BLaER1 treated with 17β-estradiol and CSF1 and Interleukin-3, amounts not matched to agents 10 nM and 100 nM (cell line): ENCODE measurements around the gene KLHDC7B.
A peak's percentile ranks its signal among the peaks of the same experiment; 100 is the strongest.

Experiments
- H3K27ac ChIP-seq, 11 experiments: shearing (Covaris generic); formaldehyde crosslinking; 2 replicates each; pipeline ENCODE4 v1.8.1; 2022
- H3K27me3 ChIP-seq, 11 experiments: shearing (Covaris generic); formaldehyde crosslinking; 2 replicates each; pipeline ENCODE4 v1.8.1; 2022
- H3K36me3 ChIP-seq, 11 experiments: shearing (Covaris generic); formaldehyde crosslinking; 2 replicates each; pipeline ENCODE4 v1.8.1; 2022
- H3K4me1 ChIP-seq, 10 experiments: shearing (Covaris generic); formaldehyde crosslinking; 2 replicates each; pipeline ENCODE4 v1.8.1; 2022
- H3K4me2 ChIP-seq, 11 experiments: shearing (Covaris generic); formaldehyde crosslinking; 2 replicates each; pipeline ENCODE4 v1.8.1; 2022
- H3K4me3 ChIP-seq, 10 experiments: shearing (Covaris generic); formaldehyde crosslinking; 2 replicates each; pipeline ENCODE4 v1.8.1; 2022
- H3K9ac ChIP-seq, 11 experiments: shearing (Covaris generic); formaldehyde crosslinking; 2 replicates each; pipeline ENCODE4 v1.8.1; 2022
- H3K9me3 ChIP-seq, 11 experiments: shearing (Covaris generic); formaldehyde crosslinking; replicated peaks in 1 of 11; 2 replicates each; pipeline ENCODE4 v1.8.1; 2022
- H4K20me1 ChIP-seq, 11 experiments: shearing (Covaris generic); formaldehyde crosslinking; 2 replicates each; pipeline ENCODE4 v1.8.1; 2022
- Cebpa-rat ChIP-seq, 11 experiments: shearing (Covaris generic); IDR thresholded peaks; 2 replicates each; pipeline ENCODE4 v1.8.1; 2022

The KLHDC7B gene

GRCh38 chr22:50562523-50563412 is 17.1 kb downstream of the KLHDC7B start, which contains the start of gene SYCE3:
SYCE3 (minus strand) TSS chr22:50562919; CDS start chr22:50556405, 6,514 bp downstream.
- H3K27me3 ChIP-seq: peaks cover 7 to 23% (median 19%) of the 10 kb centered on the region in 11 experiments; a peak in 18 of 22 replicates
- peak within 1 kb of the TSS; percentile 49 to 71 (median 58) for H3K4me3 ChIP-seq
- H3K4me1 ChIP-seq: peaks cover 7 to 11% (median 9%) of the 10 kb centered on the region in 10 experiments; a peak in 18 of 20 replicates
- H3K4me2 ChIP-seq: peak within 1 kb of the TSS; percentile 83 to 99 (median 94)
- H3K36me3 ChIP-seq: peaks cover 3 to 10% (median 6%) of the 10 kb centered on the region in 11 experiments; a peak in 21 of 22 replicates
- peak within 1 kb of the TSS in 3 of 11 experiments; percentile 0 to 20 (median 13); a peak in 2 of 22 replicates for H3K27ac ChIP-seq
- H3K9ac ChIP-seq: peak within 1 kb of the TSS in 9 of 11 experiments; percentile 31 to 72 (median 51); a peak in 14 of 22 replicates
- no peak for TF ChIP-seq Cebpa-rat (IDR thresholded peaks at IDR 0.05)
- no peaks in the 10 kb centered on the region; a peak in 1 of 22 replicates for H4K20me1 ChIP-seq
- no peaks in the 10 kb centered on the region for H3K9me3 ChIP-seq

GRCh38 chr22:50563413-50564160 is 17.9 kb downstream of the KLHDC7B start:
- H3K27ac ChIP-seq: peak overlapping the region in 3 of 11 experiments; percentile 0 to 20 (median 13); a peak in 2 of 22 replicates
- peaks cover 0 to 4% (median 0%) of the 10 kb centered on the region in 11 experiments; a peak in 1 of 22 replicates for H4K20me1 ChIP-seq
- H3K27me3 ChIP-seq: peaks cover 7 to 23% (median 19%) of the 10 kb centered on the region in 11 experiments; a peak in 18 of 22 replicates
- H3K9ac ChIP-seq: peak overlapping the region in 9 of 11 experiments; percentile 31 to 72 (median 51); a peak in 14 of 22 replicates
- peaks cover 7 to 13% (median 11%) of the 10 kb centered on the region in 10 experiments; a peak in 18 of 20 replicates for H3K4me1 ChIP-seq
- H3K4me2 ChIP-seq: peak overlapping the region; percentile 83 to 99 (median 94)
- no peaks in the 10 kb centered on the region; a peak in 1 of 22 replicates for H3K9me3 ChIP-seq
- no peak for TF ChIP-seq Cebpa-rat (IDR thresholded peaks at IDR 0.05)
- H3K36me3 ChIP-seq: peaks cover 11 to 19% (median 14%) of the 10 kb centered on the region in 11 experiments
- H3K4me3 ChIP-seq: peak overlapping the region; percentile 49 to 71 (median 58)

GRCh38 chr22:50564289-50564688 is 18.6 kb downstream of the KLHDC7B start:
- peaks cover 0 to 11% (median 4%) of the 10 kb centered on the region in 11 experiments; a peak in 8 of 22 replicates for H4K20me1 ChIP-seq
- H3K4me2 ChIP-seq: 0 out of 22 replicates have a peak overlapping the region, but pooled peaks of 1 of the 11 experiments have one; percentile 96
- TF ChIP-seq Cebpa-rat (IDR thresholded peaks at IDR 0.05): no peak

GRCh38 chr22:50567721-50568252 is 22.1 kb downstream of the KLHDC7B start:
- Histone ChIP-seq H3K4me1 (peaks cover 8 to 55% (median 50%) of the 10 kb centered on the region in 10 experiments; a peak in 19 of 20 replicates), H4K20me1 (peaks cover 0 to 45% (median 34%) of the 10 kb centered on the region in 11 experiments; a peak in 14 of 22 replicates), H3K36me3 (peaks cover 35 to 61% (median 51%) of the 10 kb centered on the region in 11 experiments), H3K27me3 (peaks cover 7 to 23% (median 19%) of the 10 kb centered on the region in 11 experiments; a peak in 18 of 22 replicates), H3K27ac (no peak overlapping the region), H3K4me2 (no peak overlapping the region), H3K4me3 (no peak overlapping the region), H3K9me3 (peaks cover 0 to 4% (median 0%) of the 10 kb centered on the region in 11 experiments; a peak in 2 of 22 replicates), H3K9ac (no peak overlapping the region)
- no peak for TF ChIP-seq Cebpa-rat (IDR thresholded peaks at IDR 0.05)

More at GRCh38 chr22:50564289-50564688, 18.6 kb downstream of the KLHDC7B start:
- H3K27ac ChIP-seq: no peak overlapping the region
- peaks cover 8 to 20% (median 16%) of the 10 kb centered on the region in 10 experiments; a peak in 18 of 20 replicates for H3K4me1 ChIP-seq
- H3K4me3 ChIP-seq: no peak overlapping the region
- peaks cover 0 to 3% (median 0%) of the 10 kb centered on the region in 11 experiments; a peak in 2 of 22 replicates for H3K9me3 ChIP-seq
- no peak overlapping the region for H3K9ac ChIP-seq
- H3K36me3 ChIP-seq: peaks cover 19 to 26% (median 21%) of the 10 kb centered on the region in 11 experiments
- peaks cover 7 to 23% (median 19%) of the 10 kb centered on the region in 11 experiments; a peak in 18 of 22 replicates for H3K27me3 ChIP-seq

- peaks cover 42 to 69% (median 59%) of the 10 kb centered on the region in 11 experiments for H3K36me3 ChIP-seq
- H3K4me1 ChIP-seq: peaks cover 2 to 50% (median 43%) of the 10 kb centered on the region in 10 experiments; a peak in 19 of 20 replicates
- TF ChIP-seq Cebpa-rat (IDR thresholded peaks at IDR 0.05): no peak
- H3K27me3 ChIP-seq: peaks cover 3 to 16% (median 12%) of the 10 kb centered on the region in 11 experiments; a peak in 18 of 22 replicates
- no peak overlapping the region for H3K27ac ChIP-seq
- H3K4me2 ChIP-seq: peak overlapping the region in 7 of 11 experiments; percentile 32 to 87 (median 80); a peak in 11 of 22 replicates
- H3K4me3 ChIP-seq: no peak overlapping the region
- peaks cover 0 to 4% (median 0%) of the 10 kb centered on the region in 11 experiments; a peak in 2 of 22 replicates for H3K9me3 ChIP-seq
- no peak overlapping the region for H3K9ac ChIP-seq
- H4K20me1 ChIP-seq: peaks cover 0 to 53% (median 34%) of the 10 kb centered on the region in 11 experiments; a peak in 14 of 22 replicates
These were observed 22.9 kb downstream of the KLHDC7B start for GRCh38 chr22:50568626-50569025.

- Histone ChIP-seq H3K4me3 (no peak overlapping the region), H3K4me2 (peak overlapping the region in 7 of 11 experiments; percentile 75 to 87 (median 80); a peak in 14 of 22 replicates), H3K9ac (no peak overlapping the region; a peak in 1 of 22 replicates), H3K27ac (0 out of 22 replicates have a peak overlapping the region, but pooled peaks of 1 of the 11 experiments have one; percentile 2), H3K4me1 (peaks cover 0 to 47% (median 42%) of the 10 kb centered on the region in 10 experiments; a peak in 18 of 20 replicates), H4K20me1 (peaks cover 0 to 57% (median 34%) of the 10 kb centered on the region in 11 experiments; a peak in 14 of 22 replicates), H3K9me3 (peaks cover 0 to 4% (median 0%) of the 10 kb centered on the region in 11 experiments; a peak in 2 of 22 replicates), H3K36me3 (peaks cover 42 to 73% (median 64%) of the 10 kb centered on the region in 11 experiments), H3K27me3 (peaks cover 0 to 12% (median 8%) of the 10 kb centered on the region in 11 experiments; a peak in 16 of 22 replicates)
- no peak for TF ChIP-seq Cebpa-rat (IDR thresholded peaks at IDR 0.05)
These were observed 23.4 kb downstream of the KLHDC7B start for GRCh38 chr22:50569041-50569459.

GRCh38 chr22:50569896-50570535 is 24.3 kb downstream of the KLHDC7B start:
- peak overlapping the region in 3 of 11 experiments; percentile 7 to 41 (median 9); a peak in 1 of 22 replicates for H3K9ac ChIP-seq
- H4K20me1 ChIP-seq: peaks cover 0 to 61% (median 34%) of the 10 kb centered on the region in 11 experiments; a peak in 14 of 22 replicates
- H3K4me2 ChIP-seq: peak overlapping the region in 9 of 11 experiments; percentile 47 to 87 (median 80); a peak in 18 of 22 replicates
- 0 out of 22 replicates have a peak overlapping the region, but pooled peaks of 1 of the 11 experiments have one; percentile 2 for H3K27ac ChIP-seq
- peaks cover 0 to 4% (median 0%) of the 10 kb centered on the region in 11 experiments; a peak in 2 of 22 replicates for H3K9me3 ChIP-seq
- H3K4me1 ChIP-seq: peaks cover 0 to 47% (median 42%) of the 10 kb centered on the region in 10 experiments; a peak in 18 of 20 replicates
- H3K27me3 ChIP-seq: peaks cover 0 to 4% (median 0%) of the 10 kb centered on the region in 11 experiments; a peak in 4 of 22 replicates
- TF ChIP-seq Cebpa-rat (IDR thresholded peaks at IDR 0.05): no peak
- H3K36me3 ChIP-seq: peaks cover 42 to 83% (median 70%) of the 10 kb centered on the region in 11 experiments
- H3K4me3 ChIP-seq: no peak overlapping the region; a peak in 1 of 20 replicates
